ENCODE measurements around the gene MED22.
"Not testable (repeated sequence)": the region's sequence is repeated elsewhere in the genome, so short reads cannot be mapped to it uniquely, and the experiment has no call there.

The MED22 gene

DNA sequence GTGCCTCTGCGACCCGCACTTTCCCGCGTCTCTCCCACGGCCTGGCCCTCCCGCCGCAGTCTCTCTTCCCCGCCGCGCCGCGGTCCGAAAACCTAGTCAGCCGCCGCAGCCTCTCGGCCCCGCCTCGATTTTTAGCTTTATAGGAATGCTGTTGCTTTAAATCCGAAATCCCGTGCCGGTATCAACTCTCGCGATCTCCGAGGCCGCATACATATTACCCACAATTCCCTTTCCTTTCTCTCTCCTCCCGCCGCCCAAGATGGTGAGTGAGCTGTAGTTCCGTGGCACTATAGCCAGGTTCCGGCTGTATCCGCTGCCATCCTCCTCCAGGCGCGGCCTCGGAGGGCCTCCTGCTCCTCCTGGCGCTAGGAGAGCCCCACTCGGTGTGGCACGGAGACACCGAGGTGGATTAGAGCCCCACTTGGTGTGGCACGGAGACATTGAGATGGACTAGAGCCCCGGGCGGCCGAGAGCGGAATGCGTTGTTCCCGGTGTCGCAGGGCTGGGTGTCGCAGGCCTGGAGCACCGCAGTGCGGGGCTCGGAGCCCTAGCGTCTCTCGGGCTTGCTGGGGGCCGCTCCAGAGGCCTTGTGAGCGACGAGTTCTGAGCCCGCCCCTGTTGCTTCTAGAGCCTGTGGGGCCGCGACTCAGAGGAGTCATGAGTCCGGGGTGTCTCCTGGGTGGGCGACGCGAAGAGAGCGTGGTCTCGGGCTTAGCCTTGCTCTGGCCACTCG lies at the start of gene MED22, which contains the start of gene RPL7A:
Gene MED22, minus strand, starts transcription at position 147 of the 733 bp plus-strand sequence. CDS start 1,469 bp downstream, outside the sequence.
Gene RPL7A, plus strand, starts transcription at position 234 of the 733 bp plus-strand sequence. Its CDS starts 26 bp downstream, at position 260.
- DNase-seq: peak; percentile 34 to 88

DNA sequence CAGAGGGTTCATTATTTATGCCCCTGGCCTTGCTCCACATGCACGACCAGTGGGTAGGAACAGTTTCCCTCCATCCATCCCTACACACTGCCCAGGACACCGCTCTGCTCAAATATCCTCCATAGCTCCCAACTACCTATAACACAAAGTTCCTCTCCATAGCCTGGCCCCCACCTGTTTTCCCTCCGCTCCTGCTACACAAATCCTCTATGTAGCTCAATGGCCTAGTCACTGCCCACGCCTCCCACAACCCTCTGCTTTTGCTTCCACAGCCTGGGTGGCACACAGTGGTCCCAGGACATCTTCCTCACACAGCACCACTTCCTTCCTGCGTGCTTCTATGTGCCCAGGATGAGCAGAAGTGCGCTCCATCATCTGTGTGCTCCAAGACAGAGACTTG lies 49.4 kb upstream of the MED22 start:
- DNase-seq: no peak

GRCh38 chr9:133396952-133397351 lies 49.0 kb upstream of the MED22 start:
- no peak for DNase-seq

- DNase-seq: no peak
Observed at GRCh38 chr9:133394687-133395271, 46.8 kb upstream of the MED22 start.

- no peak for DNase-seq
Observed at GRCh38 chr9:133393399-133393798, 45.5 kb upstream of the MED22 start.

DNA sequence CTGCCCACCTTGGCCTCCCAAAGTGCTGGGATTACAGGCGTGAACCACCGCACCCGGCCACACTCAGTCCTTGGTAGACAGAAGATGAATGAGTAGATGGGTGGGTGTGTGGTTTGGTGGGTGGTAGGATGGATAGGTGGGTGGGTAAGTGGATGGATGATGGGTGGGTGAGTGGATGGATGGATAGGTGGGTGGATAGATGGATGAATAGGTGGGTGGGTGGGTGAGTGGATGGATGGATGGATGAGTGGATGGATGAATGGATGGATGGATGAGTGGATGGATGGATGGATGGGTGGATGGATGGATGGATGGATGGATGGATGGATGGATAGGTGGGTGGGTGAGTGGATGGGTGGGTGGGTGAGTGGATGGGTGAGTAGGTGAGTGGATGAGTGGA lies 44.4 kb upstream of the MED22 start:
- DNase-seq: not testable (repeated sequence)

GRCh38 chr9:133391449-133391848 lies 43.5 kb upstream of the MED22 start:
- DNase-seq: not testable (repeated sequence)

- no peak for DNase-seq
Observed at GRCh38 chr9:133390713-133391112, 42.8 kb upstream of the MED22 start.

GRCh38 chr9:133389562-133389961 lies 41.6 kb upstream of the MED22 start:
- DNase-seq: no peak

- DNase-seq: no peak
Observed at GRCh38 chr9:133389025-133389557, 41.2 kb upstream of the MED22 start.

DNA sequence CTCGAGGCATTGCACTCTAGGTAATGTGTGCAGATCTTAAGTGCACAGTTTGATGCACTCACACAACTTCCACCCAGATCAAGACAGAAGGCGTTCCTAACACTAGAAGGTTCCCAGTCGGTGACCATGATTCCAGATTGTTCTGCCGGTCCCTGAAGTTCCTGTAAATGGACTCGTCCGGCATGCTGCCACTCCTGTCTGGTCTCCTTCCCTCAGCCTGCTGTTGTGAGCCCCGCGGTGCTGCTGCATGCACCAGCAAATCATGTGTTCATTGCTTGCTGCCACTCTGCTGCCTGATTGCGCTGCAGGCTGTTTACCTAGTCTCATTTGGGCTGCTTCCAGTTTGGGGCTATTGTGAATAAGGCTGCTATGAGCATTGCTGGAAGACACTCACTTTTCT lies 39.7 kb upstream of the MED22 start:
- no peak for DNase-seq

DNA sequence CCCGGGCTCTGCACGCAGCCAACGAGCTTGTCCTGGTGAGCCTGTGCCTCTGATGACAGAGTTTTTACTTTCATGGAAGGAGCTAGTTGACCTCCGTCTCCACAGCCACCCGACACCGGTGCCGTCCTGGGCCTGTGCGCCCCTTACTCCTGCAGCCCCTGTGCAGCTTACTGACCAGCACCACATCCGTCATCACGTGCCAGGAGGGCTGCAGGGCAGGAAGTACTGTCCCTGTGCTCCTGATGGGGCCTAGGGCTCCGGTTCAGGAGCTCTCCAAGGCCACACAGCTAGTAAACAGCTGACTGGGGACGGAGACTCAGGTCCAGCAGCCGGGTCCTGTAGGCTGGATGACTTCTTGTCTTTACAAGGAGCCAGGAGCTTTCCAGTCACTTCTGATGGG lies 38.4 kb upstream of the MED22 start:
- DNase-seq: no peak

- no peak for DNase-seq
Observed at GRCh38 chr9:133385452-133385851, 37.5 kb upstream of the MED22 start.

DNA sequence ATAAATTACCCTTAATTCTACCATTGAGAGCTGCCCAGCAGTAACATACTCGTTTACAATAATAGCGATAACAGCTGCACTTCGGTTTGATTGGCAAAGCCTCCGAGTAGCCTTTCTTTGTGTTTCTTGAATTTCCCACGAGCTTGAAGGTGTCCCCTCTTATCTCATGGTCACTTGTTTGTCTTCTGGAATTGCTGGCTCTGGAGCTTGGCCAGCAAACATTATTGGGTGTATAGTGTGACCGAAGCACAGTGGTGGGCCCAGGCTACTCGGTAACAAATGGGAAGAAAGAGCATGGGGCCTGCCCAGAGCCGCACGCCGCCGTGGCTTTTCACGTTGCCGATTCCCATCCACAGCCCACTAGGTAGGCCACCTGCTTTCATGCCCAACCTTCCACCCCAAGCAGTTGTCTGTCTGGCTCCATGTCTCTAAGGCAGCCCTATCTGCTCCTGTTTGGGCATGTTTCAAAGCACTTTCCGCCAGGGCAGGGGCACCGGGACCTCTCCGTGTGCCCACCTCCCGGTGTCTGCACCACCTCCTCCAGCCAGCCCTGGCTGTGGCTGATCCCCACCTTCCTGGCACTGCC lies 36.9 kb upstream of the MED22 start:
- DNase-seq: no peak

GRCh38 chr9:133383438-133383837 lies 35.5 kb upstream of the MED22 start:
- no peak for DNase-seq

DNA sequence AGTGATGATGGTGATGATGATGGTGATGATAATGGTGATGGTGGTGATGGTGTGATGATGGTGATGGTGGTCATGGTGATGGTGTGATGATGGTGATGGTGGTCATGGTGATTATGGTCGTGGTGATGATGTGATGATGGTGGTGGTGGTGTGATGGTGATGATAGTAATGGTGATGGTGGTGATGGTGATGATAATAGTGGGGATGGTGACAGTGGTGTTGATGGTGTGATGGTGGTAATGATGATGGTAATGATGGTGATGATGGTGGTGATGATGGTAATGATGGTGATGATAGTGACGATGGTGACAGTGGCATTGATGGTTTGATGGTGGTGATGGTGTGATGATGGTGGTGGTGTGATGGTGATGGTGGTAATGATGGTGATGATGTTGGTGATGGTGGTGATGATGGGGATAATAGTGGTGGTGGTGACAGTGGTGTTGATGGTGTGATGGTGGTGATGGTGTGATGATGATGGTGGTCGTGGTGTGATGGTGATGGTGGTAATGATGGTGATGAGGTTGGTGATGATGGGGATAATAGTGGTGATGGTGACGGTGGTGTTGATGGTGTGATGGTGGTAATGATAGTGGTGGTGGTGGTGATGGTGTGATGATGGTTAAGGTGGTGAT lies 34.7 kb upstream of the MED22 start:
- no peak for DNase-seq

GRCh38 chr9:133380734-133381133 lies 32.8 kb upstream of the MED22 start:
- DNase-seq: no peak

DNA sequence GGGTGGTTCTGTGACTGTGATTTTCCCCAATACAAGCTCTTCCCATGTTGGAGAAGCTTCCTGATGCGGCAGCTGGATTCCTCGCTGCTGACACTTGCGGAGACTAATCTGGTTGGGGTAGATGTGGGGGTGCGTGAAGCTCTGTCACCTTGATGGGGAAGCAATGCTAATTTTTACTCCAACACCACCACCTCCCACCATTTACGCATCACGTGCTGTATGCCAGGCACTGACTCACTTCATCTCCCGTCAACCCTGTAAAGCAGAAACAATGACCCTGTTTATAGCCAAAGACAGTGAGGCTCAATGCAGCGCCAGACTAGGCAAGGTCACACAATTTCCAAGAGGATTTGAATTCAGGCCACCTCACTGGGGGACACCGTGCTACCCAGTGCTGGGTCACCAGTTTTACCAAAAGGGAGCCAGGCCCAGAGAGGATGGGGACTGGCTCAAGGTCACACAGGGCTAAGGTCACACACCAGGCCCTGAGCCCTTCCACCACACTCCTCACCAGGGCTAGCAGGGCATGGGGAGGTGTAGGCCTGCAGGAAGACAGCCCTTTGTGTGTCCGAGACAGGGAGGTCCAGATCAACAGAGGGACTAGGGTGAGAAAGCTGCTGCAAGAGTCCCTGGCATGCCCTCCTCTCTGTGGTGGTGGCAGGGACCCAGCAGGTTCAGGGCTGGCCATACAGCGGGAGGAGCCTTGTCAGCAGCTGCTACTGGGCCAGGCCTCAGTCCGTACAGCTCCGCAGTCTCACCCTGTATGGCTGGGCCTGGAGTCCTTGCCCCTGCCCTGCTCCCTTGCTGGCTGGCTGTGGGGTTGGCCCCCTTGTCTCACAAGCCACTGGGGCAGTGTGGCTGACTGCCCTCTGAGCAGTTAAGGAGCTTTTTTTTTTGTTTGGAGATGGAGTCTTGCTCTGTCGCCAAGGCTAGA lies 31.5 kb upstream of the MED22 start:
- DNase-seq: no peak

- DNase-seq: no peak
Observed at GRCh38 chr9:133378408-133378962, 30.6 kb upstream of the MED22 start.

- DNase-seq: no peak
Observed at GRCh38 chr9:133377721-133378216, 29.8 kb upstream of the MED22 start.

GRCh38 chr9:133377280-133377679 lies 29.3 kb upstream of the MED22 start:
- DNase-seq: not testable (repeated sequence)

Data from cerebellar nuclear complex (tissue), 1 donor.